GM12878 (cell line): ENCODE measurements around the gene LIPG. TPM values are rescaled to one million over a fixed set of nuclear protein-coding genes. Genes with fewer than 3 reads are reported as not detected.

Experiments
- ATAC-seq: fragments of 200-7000 bp; cut with Tn5 transposase; 3 replicates; pipeline ENCODE4 v1.9.1; 2020; ENCODE audit warnings: mild to moderate bottlenecking, moderate library complexity
- BruUV-seq: library from RNA; stranded (reverse); fragments of 400-500 nt; replicated peaks from 2 replicates; lab custom pipeline; 2021; lab: Mats Ljungman, UMichigan
- CTCF ChIA-PET: fragments of 300-600 bp; sonication (Branson Sonifier 250); formaldehyde crosslinking; extraction: SDS; loops from one replicate; lab custom pipeline; 2021; ENCODE audit warnings: inconsistent platforms; lab: Yijun Ruan, JAX
- POLR2A ChIA-PET: fragments of 350-600 bp; formaldehyde crosslinking; extraction: SDS; loops from one replicate; lab custom pipeline; 2021; ENCODE audit warnings: inconsistent platforms; lab: Charles Lee
- RAD21 ChIA-PET: fragments of 300-600 bp; sonication (Branson Sonifier 250); formaldehyde crosslinking; loops from one replicate; lab custom pipeline; 2023; ENCODE audit warnings: antibody characterized with exemption; ENCODE audit not compliant: unreplicated experiment; lab: Charles Lee
- SMC1A ChIA-PET: fragments of 300-600 bp; sonication (Branson Sonifier 250); formaldehyde crosslinking; loops from one replicate; lab custom pipeline; 2023; ENCODE audit not compliant: unreplicated experiment, uncharacterized antibody; lab: Charles Lee
- DNase-seq: peaks from one replicate; pipeline ENCODE4 v3.0.0-alpha.2; 2011; ENCODE audit warnings: low read depth, low spot score
- FAIRE-seq: peaks from 3 replicates; lab custom pipeline; 2011; peaks lifted over from hg19 to GRCh38; lab: Jason Lieb, UNC
- H2AFZ ChIP-seq: 2 replicates; pipeline ENCODE4 v1.6.0; 2011; ENCODE audit warnings: low read depth, low read length, control low read depth; ENCODE audit not compliant: control insufficient read depth
- H3K27ac ChIP-seq: 2 replicates; pipeline ENCODE4 v1.5.1; 2011; ENCODE audit warnings: control low read depth; ENCODE audit not compliant: control insufficient read depth, insufficient read depth
- H3K27me3 ChIP-seq, 2 experiments: replicated peaks in 1 of 2; 2 replicates each; pipeline versions ENCODE4 v1.6.0 to v1.6.1; 2011; ENCODE audit warnings: low read length in 1 of 2; ENCODE audit not compliant: control insufficient read depth in 2 of 2, insufficient read depth in 2 of 2
- H3K36me3 ChIP-seq, 2 experiments: 2 replicates each; pipeline ENCODE4 v1.5.1; 2011; ENCODE audit warnings: low read length in 1 of 2; ENCODE audit not compliant: control insufficient read depth in 2 of 2, insufficient read depth in 2 of 2
- H3K4me1 ChIP-seq: 2 replicates; pipeline ENCODE4 v1.6.1; 2011; ENCODE audit warnings: mild to moderate bottlenecking, low read length, moderate library complexity, mixed read lengths; ENCODE audit not compliant: control insufficient read depth, insufficient read depth
- H3K4me2 ChIP-seq: 2 replicates; pipeline ENCODE4 v1.6.0; 2011; ENCODE audit warnings: control low read depth; ENCODE audit not compliant: control insufficient read depth, insufficient read depth
- H3K4me3 ChIP-seq: fragments of 200-600 bp; sonication (generic); 2 replicates; pipeline ENCODE4 v1.5.1; 2016
- H3K79me2 ChIP-seq: 2 replicates; pipeline ENCODE4 v1.6.0; 2011; ENCODE audit warnings: low read length; ENCODE audit not compliant: control insufficient read depth, insufficient read depth
- H3K9ac ChIP-seq: 2 replicates; pipeline ENCODE4 v1.8.0; 2011; ENCODE audit warnings: low read length, control low read depth, mixed read lengths; ENCODE audit not compliant: control insufficient read depth, insufficient read depth
- H3K9me3 ChIP-seq: replicated peaks from 3 replicates; pipeline ENCODE4 v1.5.1; 2011; ENCODE audit warnings: mild to moderate bottlenecking, low read length; ENCODE audit not compliant: control insufficient read depth, insufficient read depth
- H4K20me1 ChIP-seq: 2 replicates; pipeline ENCODE4 v1.6.0; 2011; ENCODE audit not compliant: control insufficient read depth, insufficient read depth
- BRCA1 ChIP-seq: IDR thresholded peaks from 2 replicates; pipeline ENCODE4 v1.6.1; 2011; ENCODE audit warnings: low read depth, low read length, improper control_type of control experiment
- CHD1 ChIP-seq: IDR thresholded peaks from 2 replicates; pipeline ENCODE4 v1.6.1; 2012; ENCODE audit warnings: low read depth, low read length, improper control_type of control experiment
- CHD2 ChIP-seq: IDR thresholded peaks from 2 replicates; pipeline ENCODE4 v1.6.1; 2011; ENCODE audit warnings: low read depth, low read length, improper control_type of control experiment, borderline replicate concordance
- CREM ChIP-seq: IDR thresholded peaks from 2 replicates; pipeline ENCODE4 v1.6.1; 2014; ENCODE audit warnings: antibody characterized with exemption, low read depth
- EED ChIP-seq: sonication (generic); IDR thresholded peaks from 2 replicates; pipeline ENCODE4 v1.6.1; 2016; ENCODE audit warnings: antibody characterized with exemption, low read depth
- ELK1 ChIP-seq: IDR thresholded peaks from 2 replicates; pipeline ENCODE4 v1.6.1; 2012; ENCODE audit warnings: low read depth, low read length, improper control_type of control experiment
- FOS ChIP-seq: IDR thresholded peaks from 3 replicates; pipeline ENCODE4 v1.6.1; 2011; ENCODE audit warnings: borderline replicate concordance; ENCODE audit not compliant: insufficient read length; ENCODE audit errors: extremely low read depth
- HDAC6 ChIP-seq: fragments of 200-600 bp; sonication (generic); IDR thresholded peaks from one replicate; pipeline ENCODE4 v1.8.0; 2017; ENCODE audit warnings: antibody characterized with exemption; ENCODE audit not compliant: unreplicated experiment
- IKZF1 ChIP-seq: fragments of 450-650 bp; conservative IDR thresholded peaks from 2 replicates; pipeline ENCODE4 v1.6.1; 2017; ENCODE audit warnings: antibody characterized with exemption, mild to moderate bottlenecking
- NFYA ChIP-seq: IDR thresholded peaks from 2 replicates; pipeline ENCODE4 v1.6.1; 2011; ENCODE audit warnings: low read depth, mild to moderate bottlenecking, low read length, improper control_type of control experiment, borderline replicate concordance
- NR2F1 ChIP-seq: fragments of 450-650 bp; conservative IDR thresholded peaks from 2 replicates; pipeline ENCODE4 v1.6.1; 2017; ENCODE audit warnings: mild to moderate bottlenecking
- SRF ChIP-seq, 2 experiments: IDR thresholded peaks; 2 replicates each; pipeline ENCODE4 v1.6.1; 2011; ENCODE audit warnings: low read depth in 2 of 2, low read length in 2 of 2, mild to moderate bottlenecking in 1 of 2, moderate library complexity in 1 of 2
- YBX1 ChIP-seq: fragments of 450-650 bp; IDR thresholded peaks from 2 replicates; pipeline ENCODE4 v1.6.1; 2016; ENCODE audit warnings: antibody characterized with exemption
- ZNF24 ChIP-seq: fragments of 450-650 bp; IDR thresholded peaks from 2 replicates; pipeline ENCODE4 v1.6.1; 2017; ENCODE audit warnings: antibody characterized with exemption, mild to moderate bottlenecking
- ZNF384 ChIP-seq: IDR thresholded peaks from 2 replicates; pipeline ENCODE4 v1.6.1; 2012; ENCODE audit warnings: low read depth, mild to moderate bottlenecking, low read length, improper control_type of control experiment, borderline replicate concordance
- ZZZ3 ChIP-seq: IDR thresholded peaks from 2 replicates; pipeline ENCODE4 v1.6.1; 2011; ENCODE audit warnings: low read depth; ENCODE audit not compliant: control insufficient read depth, insufficient read length
- WGBS: methylation state at CpG from one replicate; pipeline ENCODE4 v1.1.6; 2016; ENCODE audit warnings: low lambda C conversion rate; ENCODE audit not compliant: insufficient replicate concordance, insufficient coverage; ENCODE audit errors: missing lambda C conversion rate; 5-methylcytosine and 5-hydroxymethylcytosine counted together
- in situ Hi-C: fragments of 300-500 bp; cut with MboI; formaldehyde crosslinking; loops from 9 replicates; pipeline ENCODE4 v1.14.3; 2018; ENCODE audit warnings: mixed read lengths
- intact Hi-C: fragments of 100-400 bp; cut with micrococcal nuclease; formaldehyde crosslinking; loops from one replicate; pipeline ENCODE4 v1.14.2; 2022; ENCODE audit not compliant: unreplicated experiment
- polyA plus RNA-seq, 11 experiments: library from polyadenylated mRNA; depleted of rRNA in 4 of 11; unstranded in 6 of 11; stranded (reverse) in 5 of 11; fragments of >200 nt; fragmentation: Nextera tagmentation in 4 of 11; fragmentation: Illumina TruSeq in 1 of 11; extraction: Ambion mirVana in 4 of 11; extraction: Trizol in 1 of 11; gene quantifications; 1 replicate in 1 of 11; 2 replicates in 10 of 11; pipeline versions ENCODE4 v1.2.1 to v1.2.3, GENCODE V29; 2011 to 2016; ENCODE audit warnings: inconsistent platforms in 2 of 11, missing spikeins in 2 of 11, low read depth in 1 of 11
- total RNA-seq, 4 experiments: library from RNA; depleted of rRNA in 3 of 4; stranded (reverse); fragments of >200 nt in 3 of 4; fragmentation: Illumina TruSeq in 1 of 4; extraction: Trizol in 1 of 4; gene quantifications; 2 replicates each; pipeline versions ENCODE4 v1.2.1 to v1.2.3, GENCODE V29; 2013 to 2021

Gene LIPG
- total and polyA plus RNA-seq, 10 of the 15 experiments (the other 5 are each of a cell fraction or from before 2014, with no cell fraction given) = 0.04 to 0.55 (median 0.18) TPM; not detected in 1

- SMC1A ChIA-PET = no interaction called here
- H4K20me1 ChIP-seq = no peaks in the 10 kb centered on the region
- in situ Hi-C loops = no loop called here
- no peaks in the 10 kb centered on the region for H3K4me1 ChIP-seq
- no peaks in the 10 kb centered on the region for H3K9me3 ChIP-seq
- no peaks in the 10 kb centered on the region for H3K27me3 ChIP-seq
- no peak for TF ChIP-seq ELK1
- no peak for TF ChIP-seq SRF (IDR thresholded peaks at IDR 0.05; ENCODE audit: low read depth in 2 of 2, low read length in 2 of 2)
- no peak for TF ChIP-seq HDAC6
- no peak for TF ChIP-seq ZNF384
- no peak for TF ChIP-seq CREM
- TF ChIP-seq FOS = no peak
- no peak for TF ChIP-seq ZNF24
- TF ChIP-seq ZZZ3 = no peak
- TF ChIP-seq IKZF1 = no peak
- no peak for TF ChIP-seq NFYA
- TF ChIP-seq CHD1 = no peak
- TF ChIP-seq NR2F1 = no peak
- TF ChIP-seq CHD2 = no peak
- TF ChIP-seq EED = no peak
- TF ChIP-seq YBX1 = no peak
- TF ChIP-seq BRCA1 = no peak
- H3K4me2 ChIP-seq = no peak overlapping the region
- FAIRE-seq = no peak
- RAD21 ChIA-PET = no interaction called here
- intact Hi-C loops = loop anchor here (10.0 kb wide), 2 partner anchors 55 to 125 kb away; no protein-coding TSS in a partner anchor
- POLR2A ChIA-PET = no interaction called here
- no peaks in the 10 kb centered on the region for H3K79me2 ChIP-seq
- no peak overlapping the region for H3K27ac ChIP-seq
- WGBS = 13% methylated on average over 13 of the region's 13 CpGs
- DNase-seq = no peak
- H2AFZ ChIP-seq = no peak overlapping the region
- H3K9ac ChIP-seq = no peak overlapping the region
- no peaks in the 10 kb centered on the region for H3K36me3 ChIP-seq
- no peak for ATAC-seq
- CTCF ChIA-PET = interaction anchor here (1.1 kb wide), 1 partner anchor 12 kb away, joined by 3 read pairs; no protein-coding TSS in a partner anchor
- H3K4me3 ChIP-seq = no peak overlapping the region
- BruUV-seq = no TSS peak
Observed at GRCh38 chr18:49639643-49640391, 78.0 kb downstream of the LIPG start.
